Breast epithelium (tissue), 4 donors: ENCODE measurements around the gene AGAP1. TPM values are rescaled to one million over a fixed set of nuclear protein-coding genes. Genes with fewer than 3 reads are reported as not detected.

Source experiments
- DNase-seq, 2 donors: peaks; one replicate each; pipeline ENCODE4 v3.0.0-alpha.2; 2019; ENCODE audit warnings: low spot score in 2 of 2
- H3K27ac ChIP-seq, 2 donors: fragments of 200-600 bp; sonication (generic) in 1 of 2; one replicate each; pipeline ENCODE4 v1.5.1; 2016 to 2019; ENCODE audit warnings: mild to moderate bottlenecking in 1 of 2
- H3K27me3 ChIP-seq, 2 donors: fragments of 200-600 bp; sonication (generic) in 1 of 2; one replicate each; pipeline versions ENCODE4 v1.5.1 to v1.6.0; 2017 to 2019; ENCODE audit warnings: control low read depth in 1 of 2, mild to moderate bottlenecking in 1 of 2
- H3K36me3 ChIP-seq: fragments of 200-600 bp; one replicate; pipeline ENCODE4 v1.5.1; 2019
- H3K4me1 ChIP-seq, 2 donors: fragments of 200-600 bp; sonication (generic); one replicate each; pipeline ENCODE4 v1.5.1; 2016 to 2019; ENCODE audit warnings: control low read depth in 1 of 2
- H3K4me3 ChIP-seq, 3 donors: fragments of 200-600 bp; sonication (generic); 1 replicate in 2 of 3; 2 replicates in 1 of 3; pipeline ENCODE4 v1.5.1; 2016 to 2019; ENCODE audit warnings: mild to moderate bottlenecking in 3 of 3, moderate library complexity in 2 of 3
- H3K9me3 ChIP-seq, 2 donors: fragments of 200-600 bp; sonication (generic) in 1 of 2; one replicate each; pipeline ENCODE4 v1.5.1; 2016 to 2019; ENCODE audit warnings: control low read depth in 1 of 2
- POLR2A ChIP-seq: fragments of 450-650 bp; IDR thresholded peaks from one replicate; pipeline ENCODE4 v1.6.1; 2016; ENCODE audit warnings: antibody characterized with exemption, mild to moderate bottlenecking, moderate library complexity
- POLR2AphosphoS5 ChIP-seq, 3 donors: sonication (generic); formaldehyde crosslinking; IDR thresholded peaks; one replicate each; pipeline ENCODE4 v1.6.1; 2017; ENCODE audit warnings: antibody characterized with exemption in 3 of 3
- intact Hi-C: fragments of 100-400 bp; cut with DNase I; formaldehyde crosslinking; loops from one replicate; pipeline ENCODE4 v1.15.1; 2023; ENCODE audit warnings: low total_unique reads
- total RNA-seq, 3 donors: library from RNA; depleted of rRNA; stranded (reverse); fragments of >200 nt; gene quantifications; one replicate each; pipeline ENCODE4 v1.1.0, GENCODE V29; 2016
- TF ChIP-seq, protein P1 (sequence below), 3 donors: fragments of 450-650 bp; IDR thresholded peaks; one replicate each; pipeline ENCODE4 v1.5.1; 2016 to 2017; ENCODE audit warnings: antibody characterized with exemption in 3 of 3, mild to moderate bottlenecking in 3 of 3, moderate library complexity in 3 of 3

Gene AGAP1
- total RNA-seq, 3 donors from 2014 or later: 19.7 to 27.1 (median 25.9) TPM

DNA sequence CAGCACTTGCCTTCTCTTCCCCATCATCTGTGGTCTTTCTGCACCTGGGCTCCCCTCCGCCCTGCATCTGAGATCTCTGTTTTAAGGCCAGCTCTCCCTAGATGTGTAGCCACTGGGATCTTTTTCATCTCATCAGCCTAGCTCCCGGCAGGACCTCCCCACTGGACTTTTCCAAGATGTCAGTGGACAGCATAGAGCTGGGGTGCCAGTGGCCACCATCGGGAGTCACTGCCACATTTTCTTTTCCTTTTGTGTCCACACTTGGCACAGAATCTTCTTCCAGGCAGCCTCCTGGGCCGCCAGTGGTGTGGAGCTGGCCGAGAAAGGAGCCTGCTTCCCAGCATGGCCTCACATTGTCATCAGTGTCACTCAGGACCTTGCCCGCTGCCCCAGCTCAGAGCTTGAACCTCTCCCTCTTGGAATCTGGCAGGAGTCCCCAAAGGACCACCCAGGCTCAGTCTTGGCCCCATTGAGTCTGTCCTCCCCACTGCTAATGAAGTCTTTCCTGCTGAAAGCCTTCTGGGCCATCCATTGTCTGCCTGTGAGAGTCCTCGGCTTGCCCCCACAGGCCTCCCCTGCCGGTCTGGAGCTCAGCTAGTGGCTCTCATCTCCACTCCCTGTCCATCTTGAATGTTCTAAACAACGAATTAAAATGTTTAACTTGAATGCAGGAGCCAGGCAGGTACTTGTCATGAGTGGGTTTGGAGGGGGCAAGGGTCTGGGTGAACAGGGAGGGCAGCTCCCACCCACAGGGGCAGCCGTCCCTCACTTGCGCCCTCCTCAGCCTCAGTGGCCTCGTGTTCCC, 349.9 kb downstream of the AGAP1 start:
- intact Hi-C loops: no loop called here
- Histone ChIP-seq H3K9me3 (no peaks in the 10 kb centered on the region), H3K27ac (no peak overlapping the region), H3K36me3 (no peaks in the 10 kb centered on the region), H3K27me3 (no peaks in the 10 kb centered on the region), H3K4me3 (no peak overlapping the region), H3K4me1 (no peaks in the 10 kb centered on the region)
- no peak for DNase-seq
- TF ChIP-seq, protein P1, sequence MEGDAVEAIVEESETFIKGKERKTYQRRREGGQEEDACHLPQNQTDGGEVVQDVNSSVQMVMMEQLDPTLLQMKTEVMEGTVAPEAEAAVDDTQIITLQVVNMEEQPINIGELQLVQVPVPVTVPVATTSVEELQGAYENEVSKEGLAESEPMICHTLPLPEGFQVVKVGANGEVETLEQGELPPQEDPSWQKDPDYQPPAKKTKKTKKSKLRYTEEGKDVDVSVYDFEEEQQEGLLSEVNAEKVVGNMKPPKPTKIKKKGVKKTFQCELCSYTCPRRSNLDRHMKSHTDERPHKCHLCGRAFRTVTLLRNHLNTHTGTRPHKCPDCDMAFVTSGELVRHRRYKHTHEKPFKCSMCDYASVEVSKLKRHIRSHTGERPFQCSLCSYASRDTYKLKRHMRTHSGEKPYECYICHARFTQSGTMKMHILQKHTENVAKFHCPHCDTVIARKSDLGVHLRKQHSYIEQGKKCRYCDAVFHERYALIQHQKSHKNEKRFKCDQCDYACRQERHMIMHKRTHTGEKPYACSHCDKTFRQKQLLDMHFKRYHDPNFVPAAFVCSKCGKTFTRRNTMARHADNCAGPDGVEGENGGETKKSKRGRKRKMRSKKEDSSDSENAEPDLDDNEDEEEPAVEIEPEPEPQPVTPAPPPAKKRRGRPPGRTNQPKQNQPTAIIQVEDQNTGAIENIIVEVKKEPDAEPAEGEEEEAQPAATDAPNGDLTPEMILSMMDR (IDR thresholded peaks at IDR 0.05): no peak
- TF ChIP-seq POLR2A (no peak), POLR2AphosphoS5 (IDR thresholded peaks at IDR 0.05) (no peak)

DNA sequence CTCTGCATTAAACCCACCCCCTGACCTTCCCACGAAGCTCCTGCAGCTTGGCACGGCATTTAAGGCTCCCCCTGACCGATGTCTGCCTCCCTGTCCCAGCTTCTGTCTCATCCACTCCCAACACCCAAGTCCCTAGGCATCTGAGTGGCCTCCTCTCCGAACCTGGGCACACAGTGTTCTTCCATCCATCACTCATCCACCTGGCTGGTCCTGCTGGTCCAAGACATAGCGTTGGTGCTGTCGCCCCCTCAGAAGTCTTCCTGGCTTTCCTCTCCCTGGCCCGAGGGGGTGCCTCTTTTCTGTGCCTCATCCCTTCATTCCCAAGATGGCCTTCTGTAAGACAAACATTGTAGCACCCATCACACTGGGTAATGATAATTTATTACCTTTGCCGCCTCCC, 350.7 kb downstream of the AGAP1 start:
- no peaks in the 10 kb centered on the region for H3K4me1 ChIP-seq
- no peak overlapping the region for H3K27ac ChIP-seq
- TF ChIP-seq, protein P1 (IDR thresholded peaks at IDR 0.05): no peak
- TF ChIP-seq POLR2A: no peak
- TF ChIP-seq POLR2AphosphoS5 (IDR thresholded peaks at IDR 0.05): no peak
- H3K27me3 ChIP-seq: no peaks in the 10 kb centered on the region
- no peak overlapping the region for H3K4me3 ChIP-seq
- no peaks in the 10 kb centered on the region for H3K9me3 ChIP-seq
- H3K36me3 ChIP-seq: no peaks in the 10 kb centered on the region
- intact Hi-C loops: no loop called here
- no peak for DNase-seq

DNA sequence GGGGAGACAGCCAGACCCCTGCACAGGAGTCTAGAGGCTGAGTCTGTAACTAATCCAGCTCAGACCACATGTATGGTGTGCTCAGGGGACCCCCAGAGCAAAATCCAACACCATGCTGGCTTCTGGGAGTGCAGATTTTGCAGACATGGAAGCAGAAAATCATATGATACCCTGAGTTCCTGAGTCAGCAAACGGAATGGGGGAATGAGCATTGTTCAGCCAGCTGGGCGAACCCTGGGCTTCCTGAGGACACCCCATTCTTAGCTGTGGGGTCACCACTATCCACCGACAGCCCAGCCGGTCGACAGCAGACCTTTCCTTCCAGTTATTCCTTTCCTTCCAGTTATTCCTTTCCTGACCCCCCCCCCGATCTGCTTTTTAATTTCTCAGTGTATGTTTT, 351.4 kb downstream of the AGAP1 start:
- intact Hi-C loops: no loop called here
- H3K4me3 ChIP-seq: no peak overlapping the region

DNA sequence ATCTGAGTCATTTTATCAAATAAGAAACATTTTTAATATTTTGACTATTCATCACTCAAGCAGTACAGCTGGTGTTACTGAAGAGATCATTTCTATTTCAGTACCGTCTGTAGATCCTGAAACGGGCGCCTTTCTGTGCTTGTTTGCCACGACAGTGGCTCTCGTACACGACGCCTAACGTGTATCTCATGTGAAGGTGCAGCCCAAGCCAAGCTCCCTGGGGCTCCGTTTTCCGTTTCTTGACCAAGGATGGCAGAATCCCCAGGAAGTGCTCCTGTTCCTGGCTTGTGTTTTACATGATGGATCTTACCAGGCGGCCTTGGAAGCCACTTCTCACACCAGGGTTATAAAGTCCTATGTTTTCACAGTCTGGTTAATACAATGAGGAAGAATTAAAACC, 353.7 kb downstream of the AGAP1 start:
- TF ChIP-seq, protein P1 (IDR thresholded peaks at IDR 0.05): no peak
- TF ChIP-seq POLR2AphosphoS5 (IDR thresholded peaks at IDR 0.05) (no peak), POLR2A (no peak)
- no peaks in the 10 kb centered on the region for H3K27me3 ChIP-seq
- no peak overlapping the region for H3K27ac ChIP-seq
- intact Hi-C loops: no loop called here
- no peak for DNase-seq
- H3K4me1 ChIP-seq: no peaks in the 10 kb centered on the region
- no peaks in the 10 kb centered on the region for H3K9me3 ChIP-seq
- H3K36me3 ChIP-seq: no peaks in the 10 kb centered on the region
- H3K4me3 ChIP-seq: no peak overlapping the region

More for the DNA sequence above, 351.4 kb downstream of the AGAP1 start:
- no peaks in the 10 kb centered on the region for H3K9me3 ChIP-seq
- H3K36me3 ChIP-seq: no peaks in the 10 kb centered on the region
- H3K27ac ChIP-seq: no peak overlapping the region
- no peaks in the 10 kb centered on the region for H3K4me1 ChIP-seq
- DNase-seq: no peak
- TF ChIP-seq, protein P1 (IDR thresholded peaks at IDR 0.05): no peak
- no peak for TF ChIP-seq POLR2A
- no peak for TF ChIP-seq POLR2AphosphoS5 (IDR thresholded peaks at IDR 0.05)
- H3K27me3 ChIP-seq: no peaks in the 10 kb centered on the region

DNA sequence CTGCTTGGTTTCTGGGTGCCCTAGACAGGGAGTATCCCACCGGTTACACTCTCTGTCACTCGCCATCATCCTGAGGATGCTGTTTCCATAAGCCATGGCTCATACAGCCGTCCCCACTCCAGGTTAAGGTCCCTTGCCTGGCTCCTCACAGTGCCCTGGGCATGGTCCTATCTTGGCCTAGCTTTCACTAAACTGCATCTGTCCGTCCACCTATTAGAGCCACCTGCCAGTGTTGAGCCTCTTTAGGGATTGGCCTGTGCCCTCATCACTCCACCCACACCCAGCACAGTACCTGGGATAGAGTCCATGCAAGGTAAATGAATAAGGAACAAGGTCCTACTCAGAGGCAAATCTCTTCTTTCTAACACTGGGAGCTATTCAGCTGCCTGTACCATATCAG, 354.2 kb downstream of the AGAP1 start:
- intact Hi-C loops: no loop called here
- no peak for DNase-seq
- no peak overlapping the region for H3K4me3 ChIP-seq
- H3K36me3 ChIP-seq: no peaks in the 10 kb centered on the region
- H3K27ac ChIP-seq: no peak overlapping the region
- TF ChIP-seq POLR2A: no peak
- TF ChIP-seq POLR2AphosphoS5 (IDR thresholded peaks at IDR 0.05): no peak
- TF ChIP-seq, protein P1 (IDR thresholded peaks at IDR 0.05): no peak
- H3K27me3 ChIP-seq: no peaks in the 10 kb centered on the region
- no peaks in the 10 kb centered on the region for H3K9me3 ChIP-seq
- H3K4me1 ChIP-seq: no peaks in the 10 kb centered on the region
